SK-N-SH treated with all-trans-retinoic acid at 6 μM for 48 hours (cell line): ENCODE results near the gene RAB3IL1.

Experiments
- ATAC-seq: fragments of 200-7000 bp; cut with Tn5 transposase; 3 replicates; pipeline ENCODE4 v1.9.1; 2020; ENCODE audit warnings: mild to moderate bottlenecking, moderate library complexity
- CREB5 ChIP-seq: fragments of 250-450 bp; sonication (Bioruptor Pico); IDR thresholded peaks from 2 replicates; pipeline ENCODE4 v1.5.1; 2020; ENCODE audit warnings: low read depth, mild to moderate bottlenecking, moderate library complexity
- CSDC2 ChIP-seq: fragments of 250-450 bp; sonication (Bioruptor Pico); IDR thresholded peaks from 2 replicates; pipeline ENCODE4 v1.5.0; 2020; ENCODE audit warnings: mild to moderate bottlenecking, moderate library complexity
- CSRNP3 ChIP-seq: fragments of 250-450 bp; sonication (Bioruptor Pico); IDR thresholded peaks from 2 replicates; pipeline ENCODE4 v1.5.1; 2021; ENCODE audit warnings: mild to moderate bottlenecking, moderate library complexity
- ESRRG ChIP-seq: fragments of 250-450 bp; sonication (Bioruptor Pico); IDR thresholded peaks from 2 replicates; pipeline ENCODE4 v1.6.1; 2021; ENCODE audit warnings: mild to moderate bottlenecking
- ISL1 ChIP-seq: fragments of 250-450 bp; sonication (Bioruptor Pico); IDR thresholded peaks from 2 replicates; pipeline ENCODE4 v2.1.2; 2022; ENCODE audit warnings: mild to moderate bottlenecking, moderate library complexity
- OSR1 ChIP-seq: fragments of 250-450 bp; sonication (Bioruptor Pico); IDR thresholded peaks from 2 replicates; pipeline ENCODE4 v1.8.0; 2022; ENCODE audit warnings: moderate library complexity, mild to moderate bottlenecking, inconsistent platforms
- PATZ1 ChIP-seq: fragments of 250-450 bp; sonication (Bioruptor Pico); IDR thresholded peaks from 2 replicates; pipeline ENCODE4 v1.8.0; 2020; ENCODE audit warnings: mild to moderate bottlenecking, moderate library complexity, borderline replicate concordance
- POU6F1 ChIP-seq: fragments of 250-450 bp; sonication (Bioruptor Pico); IDR thresholded peaks from 2 replicates; pipeline ENCODE4 v1.8.0; 2021; ENCODE audit warnings: low read depth, mild to moderate bottlenecking, moderate library complexity, borderline replicate concordance
- PPARA ChIP-seq: fragments of 250-450 bp; sonication (Bioruptor Pico); IDR thresholded peaks from 2 replicates; pipeline ENCODE4 v1.5.0; 2020; ENCODE audit warnings: mild to moderate bottlenecking, borderline replicate concordance
- RARB ChIP-seq: fragments of 250-450 bp; sonication (Bioruptor Pico); IDR thresholded peaks from 2 replicates; pipeline ENCODE4 v1.8.0; 2021; ENCODE audit warnings: mild to moderate bottlenecking, moderate library complexity
- SNAI2 ChIP-seq: fragments of 250-450 bp; sonication (Bioruptor Pico); IDR thresholded peaks from 2 replicates; pipeline ENCODE4 v1.5.0; 2020; ENCODE audit warnings: mild to moderate bottlenecking, moderate library complexity
- TOX ChIP-seq: fragments of 250-450 bp; sonication (Bioruptor Pico); IDR thresholded peaks from 2 replicates; pipeline ENCODE4 v1.8.0; 2021; ENCODE audit warnings: mild to moderate bottlenecking, moderate library complexity, borderline replicate concordance
- TSHZ2 ChIP-seq: fragments of 250-450 bp; sonication (Bioruptor Pico); IDR thresholded peaks from 2 replicates; pipeline ENCODE4 v1.5.0; 2020; ENCODE audit warnings: mild to moderate bottlenecking, moderate library complexity
- ZC3H10 ChIP-seq: fragments of 250-450 bp; sonication (Bioruptor Pico); IDR thresholded peaks from 2 replicates; pipeline ENCODE4 v1.5.1; 2021; ENCODE audit warnings: mild to moderate bottlenecking, moderate library complexity
- ZFP3 ChIP-seq: fragments of 250-450 bp; sonication (Bioruptor Pico); IDR thresholded peaks from 2 replicates; pipeline ENCODE4 v1.5.0; 2020; ENCODE audit warnings: mild to moderate bottlenecking, moderate library complexity
- ZFP30 ChIP-seq: fragments of 450-650 bp; formaldehyde crosslinking; IDR thresholded peaks from 2 replicates; pipeline ENCODE4 v1.5.0; 2022; ENCODE audit warnings: mild to moderate bottlenecking, moderate library complexity
- ZNF565 ChIP-seq: fragments of 450-650 bp; formaldehyde crosslinking; conservative IDR thresholded peaks from 2 replicates; pipeline ENCODE4 v1.5.0; 2020; ENCODE audit warnings: low read depth, mild to moderate bottlenecking, moderate library complexity
- ZNF70 ChIP-seq: fragments of 450-650 bp; formaldehyde crosslinking; IDR thresholded peaks from 2 replicates; pipeline ENCODE4 v1.5.0; 2020; ENCODE audit warnings: mild to moderate bottlenecking, moderate library complexity
- ZNF8 ChIP-seq: fragments of 450-650 bp; formaldehyde crosslinking; IDR thresholded peaks from 2 replicates; pipeline ENCODE4 v1.5.0; 2020; ENCODE audit warnings: mild to moderate bottlenecking, moderate library complexity

Gene RAB3IL1

GRCh38 chr11:61875698-61876097 lies 41.7 kb downstream of the RAB3IL1 start (continued):
- TF ChIP-seq TSHZ2 (CRISPR knock-in tag) (no peak), RARB (CRISPR knock-in tag) (no peak), ZNF8 (CRISPR knock-in tag) (no peak), SNAI2 (CRISPR knock-in tag) (no peak), ZNF70 (no peak), PPARA (CRISPR knock-in tag) (no peak), ESRRG (CRISPR knock-in tag) (no peak)

GRCh38 chr11:61874853-61875252 lies 42.5 kb downstream of the RAB3IL1 start:
- no peak for ATAC-seq
- TF ChIP-seq CREB5 (CRISPR knock-in tag) (no peak), ZC3H10 (CRISPR knock-in tag) (no peak), ZFP30 (CRISPR knock-in tag) (no peak), ZFP3 (CRISPR knock-in tag) (no peak), OSR1 (no peak), ZNF8 (CRISPR knock-in tag) (no peak), POU6F1 (CRISPR knock-in tag) (no peak), ESRRG (CRISPR knock-in tag) (no peak), PATZ1 (CRISPR knock-in tag) (no peak), TSHZ2 (CRISPR knock-in tag) (no peak), CSDC2 (CRISPR knock-in tag) (no peak), ISL1 (CRISPR knock-in tag) (no peak), ZNF565 (CRISPR knock-in tag) (no peak), CSRNP3 (no peak), TOX (CRISPR knock-in tag) (no peak), RARB (CRISPR knock-in tag) (no peak)
